SU-DHL-6 (cell line): ENCODE measurements around the gene ZNF280B.
"Not testable (repeated sequence)": the region's sequence is repeated elsewhere in the genome, so short reads cannot be mapped to it uniquely, and the experiment has no call there.

ENCODE experiments used
- H2AFZ ChIP-seq: fragments of 200-600 bp; sonication (generic); 2 replicates; pipeline ENCODE4 v1.6.1; 2014; ENCODE audit warnings: low read depth, mild to moderate bottlenecking, moderate library complexity, mixed read lengths, antibody characterized with exemption, low read length; ENCODE audit not compliant: severe bottlenecking
- H3F3A ChIP-seq: fragments of 200-600 bp; shearing (Covaris generic); 2 replicates; pipeline ENCODE4 v1.6.0; 2016; ENCODE audit warnings: antibody characterized with exemption, mild to moderate bottlenecking; ENCODE audit not compliant: insufficient read depth
- H3K27ac ChIP-seq: fragments of 200-600 bp; sonication (generic); 2 replicates; pipeline ENCODE4 v1.5.1; 2016; ENCODE audit warnings: low read depth, mild to moderate bottlenecking, low read length, moderate library complexity, mixed read lengths
- H3K27me3 ChIP-seq: fragments of 200-600 bp; sonication (generic), shearing (Covaris generic); 2 replicates; pipeline ENCODE4 v1.6.0; 2014; ENCODE audit warnings: mild to moderate bottlenecking, low read length
- H3K36me3 ChIP-seq: fragments of 200-600 bp; sonication (generic); 2 replicates; pipeline ENCODE4 v1.6.1; 2014; ENCODE audit warnings: mild to moderate bottlenecking, low read length, mixed read lengths
- H3K4me2 ChIP-seq: fragments of 300-600, 200-600 bp; shearing (Covaris generic), sonication (generic); 2 replicates; pipeline ENCODE4 v1.6.0; 2014; ENCODE audit warnings: low read length, low read depth, mild to moderate bottlenecking; ENCODE audit not compliant: poor library complexity, severe bottlenecking
- H3K4me3 ChIP-seq: fragments of 200-600 bp; sonication (generic); 2 replicates; pipeline ENCODE4 v1.5.1; 2014; ENCODE audit warnings: antibody characterized with exemption, low read length, mild to moderate bottlenecking, mixed read lengths; ENCODE audit not compliant: insufficient read depth, poor library complexity, severe bottlenecking
- H3K79me2 ChIP-seq: fragments of 200-600 bp; sonication (generic); 2 replicates; pipeline ENCODE4 v1.6.1; 2014; ENCODE audit warnings: mild to moderate bottlenecking, low read length, moderate library complexity; ENCODE audit not compliant: insufficient read depth
- H3K9ac ChIP-seq: fragments of 200-600 bp; sonication (generic); 2 replicates; pipeline ENCODE4 v1.7.0; 2014; ENCODE audit warnings: mild to moderate bottlenecking, low read length
- H3K9me2 ChIP-seq: fragments of 200-600 bp; sonication (generic); replicated peaks from 2 replicates; pipeline ENCODE4 v1.6.1; 2014; ENCODE audit warnings: low read length; ENCODE audit not compliant: insufficient read depth
- H3K9me3 ChIP-seq: fragments of 200-600 bp; sonication (generic); 2 replicates; pipeline ENCODE4 v1.6.1; 2014; ENCODE audit warnings: low read length, mixed read lengths; ENCODE audit not compliant: insufficient read depth
- H4K20me1 ChIP-seq: fragments of 200-600 bp; sonication (generic); 2 replicates; pipeline ENCODE4 v1.6.1; 2014; ENCODE audit warnings: low read depth, mild to moderate bottlenecking, antibody characterized with exemption, low read length, moderate library complexity, mixed read lengths
- CTCF ChIP-seq: fragments of 200-600 bp; sonication (generic); IDR thresholded peaks from one replicate; pipeline ENCODE4 v1.5.1; 2017; ENCODE audit warnings: antibody characterized with exemption, mild to moderate bottlenecking, low read length, moderate library complexity; ENCODE audit not compliant: insufficient read depth, poor library complexity, severe bottlenecking
- EZH2phosphoT487 ChIP-seq: fragments of 200-600 bp; sonication (generic), shearing (Covaris generic); conservative IDR thresholded peaks from 2 replicates; pipeline ENCODE4 v1.6.1; 2018; ENCODE audit warnings: mild to moderate bottlenecking, antibody characterized with exemption, low read length, moderate library complexity, mixed read lengths

ZNF280B gene

GRCh38 chr22:22533417-22533816, 24.9 kb upstream of the ZNF280B start:
- H3K9me2 ChIP-seq: no peaks in the 10 kb centered on the region

GRCh38 chr22:22532547-22533071, 24.1 kb upstream of the ZNF280B start:
- not testable (repeated sequence) for H3K4me2 ChIP-seq, H3K27ac ChIP-seq, H3K9me2 ChIP-seq, H3K9me3 ChIP-seq, H3K36me3 ChIP-seq, H3K79me2 ChIP-seq, H3K27me3 ChIP-seq, H3K4me3 ChIP-seq, H3F3A ChIP-seq, H3K9ac ChIP-seq, H2AFZ ChIP-seq, H4K20me1 ChIP-seq

More at GRCh38 chr22:22533417-22533816, 24.9 kb upstream of the ZNF280B start:
- Histone ChIP-seq H3K27ac (no peak overlapping the region), H4K20me1 (no peaks in the 10 kb centered on the region), H3K79me2 (no peaks in the 10 kb centered on the region), H3K27me3 (no peaks in the 10 kb centered on the region), H3K9ac (no peak overlapping the region), H3F3A (no peaks in the 10 kb centered on the region), H2AFZ (no peak overlapping the region), H3K4me3 (no peak overlapping the region), H3K36me3 (no peaks in the 10 kb centered on the region), H3K4me2 (no peak overlapping the region), H3K9me3 (no peaks in the 10 kb centered on the region)
- no peak for TF ChIP-seq CTCF
- TF ChIP-seq EZH2phosphoT487: no peak

GRCh38 chr22:22531770-22532546, 23.4 kb upstream of the ZNF280B start:
- H2AFZ ChIP-seq: no peak overlapping the region
- no peak overlapping the region for H3K4me3 ChIP-seq
- no peak overlapping the region for H3K9ac ChIP-seq
- H3K79me2 ChIP-seq: no peaks in the 10 kb centered on the region
- no peak overlapping the region for H3K27ac ChIP-seq
- no peaks in the 10 kb centered on the region for H3K9me2 ChIP-seq
- no peaks in the 10 kb centered on the region for H3F3A ChIP-seq
- TF ChIP-seq CTCF: no peak
- no peak for TF ChIP-seq EZH2phosphoT487
- no peaks in the 10 kb centered on the region for H3K9me3 ChIP-seq
- no peak overlapping the region for H3K4me2 ChIP-seq
- no peaks in the 10 kb centered on the region for H3K27me3 ChIP-seq
- no peaks in the 10 kb centered on the region for H4K20me1 ChIP-seq
- no peaks in the 10 kb centered on the region for H3K36me3 ChIP-seq

GRCh38 chr22:22528780-22529179, 20.2 kb upstream of the ZNF280B start:
- Histone ChIP-seq H3K4me2 (no peak overlapping the region), H3K4me3 (no peak overlapping the region), H3K9ac (no peak overlapping the region), H3K36me3 (no peaks in the 10 kb centered on the region), H3K27ac (no peak overlapping the region), H3K79me2 (no peaks in the 10 kb centered on the region), H3K9me3 (no peaks in the 10 kb centered on the region), H2AFZ (no peak overlapping the region), H3K27me3 (no peaks in the 10 kb centered on the region), H4K20me1 (no peaks in the 10 kb centered on the region), H3K9me2 (no peaks in the 10 kb centered on the region), H3F3A (no peaks in the 10 kb centered on the region)
- no peak for TF ChIP-seq CTCF
- no peak for TF ChIP-seq EZH2phosphoT487
